GM23338 (cell line): Measurements from ENCODE around the gene USP6NL. TPM values are rescaled to one million over a fixed set of nuclear protein-coding genes. Genes with fewer than 3 reads are reported as not detected.

Experiments
- ATAC-seq: fragments of 200-7000 bp; cut with Tn5 transposase; 3 replicates; pipeline ENCODE4 v1.9.1; 2020
- DNase-seq: peaks from one replicate; pipeline ENCODE4 v3.0.0-alpha.2; 2015; ENCODE audit warnings: low spot score
- H2AFZ ChIP-seq: fragments of 200-600 bp; sonication (generic); 2 replicates; pipeline ENCODE4 v1.8.0; 2016; ENCODE audit warnings: antibody characterized with exemption, mild to moderate bottlenecking, moderate library complexity
- H3F3A ChIP-seq: fragments of 200-600 bp; sonication (generic); replicated peaks from 2 replicates; pipeline ENCODE4 v1.8.0; 2017; ENCODE audit warnings: antibody characterized with exemption, mixed run types, low read depth
- H3K27ac ChIP-seq: fragments of 200-600 bp; sonication (generic); 2 replicates; pipeline ENCODE4 v1.6.1; 2016; ENCODE audit warnings: low read depth
- H3K27me3 ChIP-seq: fragments of 200-600 bp; sonication (generic); 2 replicates; pipeline ENCODE4 v1.8.0; 2016; ENCODE audit warnings: mild to moderate bottlenecking, mixed run types, moderate library complexity; ENCODE audit not compliant: insufficient read depth
- H3K36me3 ChIP-seq: fragments of 200-600 bp; sonication (generic); 2 replicates; pipeline ENCODE4 v1.8.0; 2016; ENCODE audit warnings: mild to moderate bottlenecking; ENCODE audit not compliant: insufficient read depth
- H3K4me1 ChIP-seq: fragments of 200-600 bp; sonication (generic); 2 replicates; pipeline ENCODE4 v1.8.0; 2016; ENCODE audit warnings: mild to moderate bottlenecking, moderate library complexity; ENCODE audit not compliant: insufficient read depth
- H3K4me2 ChIP-seq: fragments of 200-600 bp; sonication (generic); 2 replicates; pipeline ENCODE4 v1.7.1; 2017; ENCODE audit warnings: mixed run types
- H3K4me3 ChIP-seq: fragments of 200-600 bp; sonication (generic); 2 replicates; pipeline ENCODE4 v1.6.1; 2016; ENCODE audit warnings: mixed run types
- H3K79me2 ChIP-seq: fragments of 200-600 bp; sonication (generic); replicated peaks from 2 replicates; pipeline ENCODE4 v1.8.0; 2017; ENCODE audit warnings: mild to moderate bottlenecking; ENCODE audit not compliant: insufficient read depth
- H3K9me2 ChIP-seq: fragments of 200-600 bp; sonication (generic); 2 replicates; pipeline ENCODE4 v1.8.0; 2017; ENCODE audit not compliant: insufficient read depth
- H4K20me1 ChIP-seq: fragments of 200-600 bp; sonication (generic); replicated peaks from 2 replicates; pipeline ENCODE4 v1.8.0; 2017; ENCODE audit warnings: mild to moderate bottlenecking; ENCODE audit not compliant: insufficient read depth
- H3K27ac Mint-ChIP-seq: 2 replicates; pipeline ENCODE4 v1.8.0; 2020; ENCODE audit warnings: inconsistent platforms, mild to moderate bottlenecking, moderate library complexity, mixed read lengths
- H3K27me3 Mint-ChIP-seq: 3 replicates; pipeline ENCODE4 v1.8.0; 2022; ENCODE audit warnings: low read depth, mild to moderate bottlenecking, moderate library complexity, mixed read lengths, inconsistent platforms; ENCODE audit not compliant: insufficient read depth, poor library complexity
- H3K36me3 Mint-ChIP-seq: 3 replicates; pipeline ENCODE4 v1.8.0; 2021; ENCODE audit warnings: low read depth, mild to moderate bottlenecking, inconsistent platforms, moderate library complexity, mixed read lengths
- H3K4me1 Mint-ChIP-seq: 3 replicates; pipeline ENCODE4 v1.8.0; 2020; ENCODE audit warnings: mild to moderate bottlenecking, inconsistent platforms, mixed read lengths
- H3K4me3 Mint-ChIP-seq: 3 replicates; pipeline ENCODE4 v1.8.0; 2021; ENCODE audit warnings: moderate library complexity, mild to moderate bottlenecking, inconsistent platforms, mixed read lengths
- H3K9me3 Mint-ChIP-seq: 3 replicates; pipeline ENCODE4 v1.8.0; 2020; ENCODE audit warnings: moderate library complexity, mild to moderate bottlenecking, inconsistent platforms, mixed read lengths
- EZH2 ChIP-seq: fragments of 200-600 bp; sonication (generic); IDR thresholded peaks from one replicate; pipeline ENCODE4 v1.8.0; 2017; ENCODE audit warnings: antibody characterized with exemption, mild to moderate bottlenecking, low read depth; ENCODE audit not compliant: unreplicated experiment
- EZH2phosphoT487 ChIP-seq: fragments of 200-600 bp; sonication (generic); IDR thresholded peaks from one replicate; pipeline ENCODE4 v1.8.1; 2018; ENCODE audit warnings: antibody characterized with exemption; ENCODE audit not compliant: unreplicated experiment
- JUNB ChIP-seq: IDR thresholded peaks from one replicate; pipeline ENCODE4 v1.6.1; 2016; ENCODE audit warnings: antibody characterized with exemption; ENCODE audit not compliant: unreplicated experiment
- POLR2AphosphoS5 ChIP-seq: IDR thresholded peaks from 2 replicates; pipeline ENCODE4 v1.6.1; 2016; ENCODE audit warnings: antibody characterized with exemption, low read depth
- STAT1 ChIP-seq: IDR thresholded peaks from one replicate; pipeline ENCODE4 v1.6.1; 2016; ENCODE audit warnings: antibody characterized with exemption; ENCODE audit not compliant: unreplicated experiment
- ZNF114 ChIP-seq: fragments of 250-450 bp; sonication (Bioruptor Pico); IDR thresholded peaks from 2 replicates; pipeline ENCODE4 v1.5.0; 2020; ENCODE audit warnings: mild to moderate bottlenecking, moderate library complexity
- ZNF331 ChIP-seq: fragments of 250-450 bp; sonication (Bioruptor Pico); IDR thresholded peaks from 2 replicates; pipeline ENCODE4 v1.5.0; 2020; ENCODE audit warnings: low read depth, mild to moderate bottlenecking, moderate library complexity
- polyA plus RNA-seq: library from polyadenylated mRNA; unstranded; fragments of >200 nt; fragmentation: Nextera tagmentation; extraction: Ambion mirVana; gene quantifications from 2 replicates; pipeline ENCODE4 v1.2.1, GENCODE V29; 2016
- total RNA-seq: library from RNA; depleted of rRNA; stranded (reverse); fragments of >200 nt; shearing (Covaris generic); gene quantifications from 2 replicates; pipeline ENCODE4 v1.2.3, GENCODE V29; 2014
- TF ChIP-seq, protein P1 (sequence below): IDR thresholded peaks from one replicate; pipeline ENCODE4 v1.6.1; 2018; ENCODE audit warnings: antibody characterized with exemption; ENCODE audit not compliant: unreplicated experiment
- TF ChIP-seq, protein P2 (sequence below), 2 experiments: fragments of 200-600 bp in 1 of 2; sonication (generic) in 1 of 2; conservative IDR thresholded peaks; 2 replicates each; pipeline versions ENCODE4 v1.5.1 to v1.6.1; 2016 to 2017; ENCODE audit warnings: antibody characterized with exemption in 2 of 2, low read depth in 2 of 2, mild to moderate bottlenecking in 2 of 2, moderate library complexity in 1 of 2
- TF ChIP-seq, protein P3 (sequence below): fragments of 250-450 bp; sonication (Bioruptor Pico); IDR thresholded peaks from 2 replicates; pipeline ENCODE4 v1.5.0; 2020; ENCODE audit warnings: mild to moderate bottlenecking, moderate library complexity

The USP6NL gene
- total and polyA plus RNA-seq, 2 experiments from 2014 or later = 8.1 to 29.7 TPM

DNA sequence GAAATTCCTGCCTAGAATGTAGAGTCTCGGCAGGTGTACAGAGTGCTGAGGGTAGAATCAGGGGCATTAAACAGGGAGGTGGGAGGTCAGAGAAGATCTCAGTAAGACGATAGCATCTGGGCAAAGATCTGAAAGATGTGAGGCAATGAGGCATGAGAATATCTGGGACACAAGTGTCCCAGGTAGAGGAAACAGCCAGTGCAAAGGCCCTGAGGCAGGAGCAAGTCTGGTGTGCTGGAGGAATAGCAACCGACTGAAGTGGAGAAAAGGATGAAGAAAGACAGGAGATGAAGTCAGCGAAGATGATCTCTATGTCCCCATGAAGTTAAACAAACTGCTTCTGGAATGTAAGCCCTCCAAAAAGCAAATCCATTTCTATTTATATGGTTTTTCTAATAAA lies 84.4 kb downstream of the USP6NL start:
- Histone ChIP-seq H3K4me2 (no peak overlapping the region), H2AFZ (no peak overlapping the region), H3K4me3 (no peak overlapping the region), H4K20me1 (no peaks in the 10 kb centered on the region), H3K27ac (no peak overlapping the region), H3K36me3 (no peaks in the 10 kb centered on the region; the same call in 1 of the 2 replicates), H3K9me2 (no peaks in the 10 kb centered on the region), H3K4me1 (peaks cover 19% of the 10 kb centered on the region), H3K79me2 (peaks cover 47% of the 10 kb centered on the region), H3K27me3 (no peaks in the 10 kb centered on the region), H3F3A (no peaks in the 10 kb centered on the region)
- Mint-ChIP-seq H3K27ac (no peak overlapping the region), H3K4me1 (peaks cover 8% of the 10 kb centered on the region), H3K36me3 (peaks cover 5% of the 10 kb centered on the region; the same call in 2 of the 3 replicates), H3K27me3 (no peaks in the 10 kb centered on the region), H3K9me3 (no peaks in the 10 kb centered on the region), H3K4me3 (no peak overlapping the region)
- DNase-seq (no peak), ATAC-seq (no peak)
- TF ChIP-seq, protein P1, sequence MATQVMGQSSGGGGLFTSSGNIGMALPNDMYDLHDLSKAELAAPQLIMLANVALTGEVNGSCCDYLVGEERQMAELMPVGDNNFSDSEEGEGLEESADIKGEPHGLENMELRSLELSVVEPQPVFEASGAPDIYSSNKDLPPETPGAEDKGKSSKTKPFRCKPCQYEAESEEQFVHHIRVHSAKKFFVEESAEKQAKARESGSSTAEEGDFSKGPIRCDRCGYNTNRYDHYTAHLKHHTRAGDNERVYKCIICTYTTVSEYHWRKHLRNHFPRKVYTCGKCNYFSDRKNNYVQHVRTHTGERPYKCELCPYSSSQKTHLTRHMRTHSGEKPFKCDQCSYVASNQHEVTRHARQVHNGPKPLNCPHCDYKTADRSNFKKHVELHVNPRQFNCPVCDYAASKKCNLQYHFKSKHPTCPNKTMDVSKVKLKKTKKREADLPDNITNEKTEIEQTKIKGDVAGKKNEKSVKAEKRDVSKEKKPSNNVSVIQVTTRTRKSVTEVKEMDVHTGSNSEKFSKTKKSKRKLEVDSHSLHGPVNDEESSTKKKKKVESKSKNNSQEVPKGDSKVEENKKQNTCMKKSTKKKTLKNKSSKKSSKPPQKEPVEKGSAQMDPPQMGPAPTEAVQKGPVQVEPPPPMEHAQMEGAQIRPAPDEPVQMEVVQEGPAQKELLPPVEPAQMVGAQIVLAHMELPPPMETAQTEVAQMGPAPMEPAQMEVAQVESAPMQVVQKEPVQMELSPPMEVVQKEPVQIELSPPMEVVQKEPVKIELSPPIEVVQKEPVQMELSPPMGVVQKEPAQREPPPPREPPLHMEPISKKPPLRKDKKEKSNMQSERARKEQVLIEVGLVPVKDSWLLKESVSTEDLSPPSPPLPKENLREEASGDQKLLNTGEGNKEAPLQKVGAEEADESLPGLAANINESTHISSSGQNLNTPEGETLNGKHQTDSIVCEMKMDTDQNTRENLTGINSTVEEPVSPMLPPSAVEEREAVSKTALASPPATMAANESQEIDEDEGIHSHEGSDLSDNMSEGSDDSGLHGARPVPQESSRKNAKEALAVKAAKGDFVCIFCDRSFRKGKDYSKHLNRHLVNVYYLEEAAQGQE = no peak
- TF ChIP-seq, protein P2, sequence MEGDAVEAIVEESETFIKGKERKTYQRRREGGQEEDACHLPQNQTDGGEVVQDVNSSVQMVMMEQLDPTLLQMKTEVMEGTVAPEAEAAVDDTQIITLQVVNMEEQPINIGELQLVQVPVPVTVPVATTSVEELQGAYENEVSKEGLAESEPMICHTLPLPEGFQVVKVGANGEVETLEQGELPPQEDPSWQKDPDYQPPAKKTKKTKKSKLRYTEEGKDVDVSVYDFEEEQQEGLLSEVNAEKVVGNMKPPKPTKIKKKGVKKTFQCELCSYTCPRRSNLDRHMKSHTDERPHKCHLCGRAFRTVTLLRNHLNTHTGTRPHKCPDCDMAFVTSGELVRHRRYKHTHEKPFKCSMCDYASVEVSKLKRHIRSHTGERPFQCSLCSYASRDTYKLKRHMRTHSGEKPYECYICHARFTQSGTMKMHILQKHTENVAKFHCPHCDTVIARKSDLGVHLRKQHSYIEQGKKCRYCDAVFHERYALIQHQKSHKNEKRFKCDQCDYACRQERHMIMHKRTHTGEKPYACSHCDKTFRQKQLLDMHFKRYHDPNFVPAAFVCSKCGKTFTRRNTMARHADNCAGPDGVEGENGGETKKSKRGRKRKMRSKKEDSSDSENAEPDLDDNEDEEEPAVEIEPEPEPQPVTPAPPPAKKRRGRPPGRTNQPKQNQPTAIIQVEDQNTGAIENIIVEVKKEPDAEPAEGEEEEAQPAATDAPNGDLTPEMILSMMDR (conservative IDR thresholded peaks at IDR 0.05; ENCODE audit: low read depth in 2 of 2) = no peak
- TF ChIP-seq ZNF114 (CRISPR knock-in tag) (no peak), JUNB (no peak), EZH2 (no peak), ZNF331 (CRISPR knock-in tag) (no peak), STAT1 (no peak), POLR2AphosphoS5 (no peak), EZH2phosphoT487 (no peak)
- TF ChIP-seq, protein P3, sequence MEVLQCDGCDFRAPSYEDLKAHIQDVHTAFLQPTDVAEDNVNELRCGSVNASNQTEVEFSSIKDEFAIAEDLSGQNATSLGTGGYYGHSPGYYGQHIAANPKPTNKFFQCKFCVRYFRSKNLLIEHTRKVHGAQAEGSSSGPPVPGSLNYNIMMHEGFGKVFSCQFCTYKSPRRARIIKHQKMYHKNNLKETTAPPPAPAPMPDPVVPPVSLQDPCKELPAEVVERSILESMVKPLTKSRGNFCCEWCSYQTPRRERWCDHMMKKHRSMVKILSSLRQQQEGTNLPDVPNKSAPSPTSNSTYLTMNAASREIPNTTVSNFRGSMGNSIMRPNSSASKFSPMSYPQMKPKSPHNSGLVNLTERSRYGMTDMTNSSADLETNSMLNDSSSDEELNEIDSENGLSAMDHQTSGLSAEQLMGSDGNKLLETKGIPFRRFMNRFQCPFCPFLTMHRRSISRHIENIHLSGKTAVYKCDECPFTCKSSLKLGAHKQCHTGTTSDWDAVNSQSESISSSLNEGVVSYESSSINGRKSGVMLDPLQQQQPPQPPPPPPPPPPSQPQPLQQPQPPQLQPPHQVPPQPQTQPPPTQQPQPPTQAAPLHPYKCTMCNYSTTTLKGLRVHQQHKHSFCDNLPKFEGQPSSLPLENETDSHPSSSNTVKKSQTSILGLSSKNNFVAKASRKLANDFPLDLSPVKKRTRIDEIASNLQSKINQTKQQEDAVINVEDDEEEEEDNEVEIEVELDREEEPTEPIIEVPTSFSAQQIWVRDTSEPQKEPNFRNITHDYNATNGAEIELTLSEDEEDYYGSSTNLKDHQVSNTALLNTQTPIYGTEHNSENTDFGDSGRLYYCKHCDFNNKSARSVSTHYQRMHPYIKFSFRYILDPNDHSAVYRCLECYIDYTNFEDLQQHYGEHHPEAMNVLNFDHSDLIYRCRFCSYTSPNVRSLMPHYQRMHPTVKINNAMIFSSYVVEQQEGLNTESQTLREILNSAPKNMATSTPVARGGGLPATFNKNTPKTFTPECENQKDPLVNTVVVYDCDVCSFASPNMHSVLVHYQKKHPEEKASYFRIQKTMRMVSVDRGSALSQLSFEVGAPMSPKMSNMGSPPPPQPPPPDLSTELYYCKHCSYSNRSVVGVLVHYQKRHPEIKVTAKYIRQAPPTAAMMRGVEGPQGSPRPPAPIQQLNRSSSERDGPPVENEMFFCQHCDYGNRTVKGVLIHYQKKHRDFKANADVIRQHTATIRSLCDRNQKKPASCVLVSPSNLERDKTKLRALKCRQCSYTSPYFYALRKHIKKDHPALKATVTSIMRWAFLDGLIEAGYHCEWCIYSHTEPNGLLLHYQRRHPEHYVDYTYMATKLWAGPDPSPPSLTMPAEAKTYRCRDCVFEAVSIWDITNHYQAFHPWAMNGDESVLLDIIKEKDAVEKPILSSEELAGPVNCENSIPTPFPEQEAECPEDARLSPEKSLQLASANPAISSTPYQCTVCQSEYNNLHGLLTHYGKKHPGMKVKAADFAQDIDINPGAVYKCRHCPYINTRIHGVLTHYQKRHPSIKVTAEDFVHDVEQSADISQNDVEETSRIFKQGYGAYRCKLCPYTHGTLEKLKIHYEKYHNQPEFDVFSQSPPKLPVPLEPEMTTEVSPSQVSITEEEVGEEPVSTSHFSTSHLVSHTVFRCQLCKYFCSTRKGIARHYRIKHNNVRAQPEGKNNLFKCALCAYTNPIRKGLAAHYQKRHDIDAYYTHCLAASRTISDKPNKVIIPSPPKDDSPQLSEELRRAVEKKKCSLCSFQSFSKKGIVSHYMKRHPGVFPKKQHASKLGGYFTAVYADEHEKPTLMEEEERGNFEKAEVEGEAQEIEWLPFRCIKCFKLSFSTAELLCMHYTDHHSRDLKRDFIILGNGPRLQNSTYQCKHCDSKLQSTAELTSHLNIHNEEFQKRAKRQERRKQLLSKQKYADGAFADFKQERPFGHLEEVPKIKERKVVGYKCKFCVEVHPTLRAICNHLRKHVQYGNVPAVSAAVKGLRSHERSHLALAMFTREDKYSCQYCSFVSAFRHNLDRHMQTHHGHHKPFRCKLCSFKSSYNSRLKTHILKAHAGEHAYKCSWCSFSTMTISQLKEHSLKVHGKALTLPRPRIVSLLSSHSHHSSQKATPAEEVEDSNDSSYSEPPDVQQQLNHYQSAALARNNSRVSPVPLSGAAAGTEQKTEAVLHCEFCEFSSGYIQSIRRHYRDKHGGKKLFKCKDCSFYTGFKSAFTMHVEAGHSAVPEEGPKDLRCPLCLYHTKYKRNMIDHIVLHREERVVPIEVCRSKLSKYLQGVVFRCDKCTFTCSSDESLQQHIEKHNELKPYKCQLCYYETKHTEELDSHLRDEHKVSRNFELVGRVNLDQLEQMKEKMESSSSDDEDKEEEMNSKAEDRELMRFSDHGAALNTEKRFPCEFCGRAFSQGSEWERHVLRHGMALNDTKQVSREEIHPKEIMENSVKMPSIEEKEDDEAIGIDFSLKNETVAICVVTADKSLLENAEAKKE (CRISPR knock-in tag) = no peak
